SW 1271 (cell line): ENCODE data around the gene ZBTB11.
A peak's percentile ranks its signal among the peaks of the same experiment; 100 is the strongest.
"Not testable (repeated sequence)": the region's sequence is repeated elsewhere in the genome, so short reads cannot be mapped to it uniquely, and the experiment has no call there.

Source experiments
- DNase-seq, 2 experiments: peaks; one replicate each; lab custom pipeline; 2025; lab: John Stamatoyannopoulos, UW

The ZBTB11 gene

GRCh38 chr3:101643009-101643844, 33.7 kb downstream of the ZBTB11 start:
- no peak for DNase-seq

GRCh38 chr3:101642441-101642840, 34.5 kb downstream of the ZBTB11 start:
- DNase-seq, result no peak

GRCh38 chr3:101641397-101642115, 35.4 kb downstream of the ZBTB11 start:
- not testable (repeated sequence) for DNase-seq

- no peak for DNase-seq
These were observed 36.7 kb downstream of the ZBTB11 start for GRCh38 chr3:101640256-101640655.

- no peak for DNase-seq
These were observed 37.5 kb downstream of the ZBTB11 start for GRCh38 chr3:101639280-101639963.

- no peak for DNase-seq
These were observed 38.6 kb downstream of the ZBTB11 start for GRCh38 chr3:101638261-101638745.

GRCh38 chr3:101637451-101637850, 39.5 kb downstream of the ZBTB11 start:
- no peak for DNase-seq

GRCh38 chr3:101635954-101636798, 40.8 kb downstream of the ZBTB11 start:
- DNase-seq, result peak in 1 of 2 experiments; percentile 13

- no peak for DNase-seq
These were observed 41.6 kb downstream of the ZBTB11 start for GRCh38 chr3:101635345-101635744.

- DNase-seq, result no peak
These were observed 42.2 kb downstream of the ZBTB11 start for GRCh38 chr3:101634591-101635196.

GRCh38 chr3:101633186-101633585, 43.7 kb downstream of the ZBTB11 start:
- DNase-seq, result no peak

- no peak for DNase-seq
These were observed 44.3 kb downstream of the ZBTB11 start for GRCh38 chr3:101632586-101632985.

- not testable (repeated sequence) for DNase-seq
These were observed 45.0 kb downstream of the ZBTB11 start for GRCh38 chr3:101631959-101632358.

- no peak for DNase-seq
These were observed 45.7 kb downstream of the ZBTB11 start for GRCh38 chr3:101631098-101631796.

GRCh38 chr3:101629219-101629618, 47.7 kb downstream of the ZBTB11 start:
- no peak for DNase-seq

- no peak for DNase-seq
These were observed 51.1 kb downstream of the ZBTB11 start for GRCh38 chr3:101625879-101626278.

- DNase-seq, result no peak
These were observed 52.1 kb downstream of the ZBTB11 start for GRCh38 chr3:101624857-101625256.

- DNase-seq, result no peak
These were observed 53.3 kb downstream of the ZBTB11 start for GRCh38 chr3:101623656-101624055.

GRCh38 chr3:101619734-101620133, 57.2 kb downstream of the ZBTB11 start:
- DNase-seq, result no peak

- no peak for DNase-seq
These were observed 58.2 kb downstream of the ZBTB11 start for GRCh38 chr3:101618726-101619125.
